K562 (cell line): ENCODE measurements around the gene STX7. TPM values are rescaled to one million over a fixed set of nuclear protein-coding genes. Genes with fewer than 3 reads are reported as not detected.

ENCODE experiments used
- ATF4 ChIP-seq: fragments of 450-650 bp; formaldehyde crosslinking; IDR thresholded peaks from 2 replicates; pipeline ENCODE4 v1.4.0; 2022; ENCODE audit warnings: mild to moderate bottlenecking, moderate library complexity
- BCOR ChIP-seq: fragments of 450-650 bp; IDR thresholded peaks from 2 replicates; pipeline ENCODE4 v1.6.1; 2016
- BHLHE40 ChIP-seq: IDR thresholded peaks from 2 replicates; pipeline ENCODE4 v1.6.1; 2011; ENCODE audit warnings: low read length, improper control_type of control experiment
- CHD1 ChIP-seq: fragments of 200-600 bp; sonication (generic); IDR thresholded peaks from one replicate; pipeline ENCODE4 v1.6.1; 2012; ENCODE audit warnings: mild to moderate bottlenecking, moderate library complexity, low read length, inconsistent platforms
- DEAF1 ChIP-seq: fragments of 450-650 bp; formaldehyde crosslinking; IDR thresholded peaks from 2 replicates; pipeline ENCODE4 v1.4.0; 2020; ENCODE audit warnings: mild to moderate bottlenecking, moderate library complexity
- ETS2 ChIP-seq: IDR thresholded peaks from 2 replicates; pipeline ENCODE4 v1.6.1; 2016; ENCODE audit warnings: borderline replicate concordance, missing genetic modification characterization, mild to moderate bottlenecking, moderate library complexity, missing compliant biosample characterization; ENCODE audit not compliant: poor library complexity, severe bottlenecking
- FOSL1 ChIP-seq: fragments of 200-800 bp; sonication (Bioruptor generic); conservative IDR thresholded peaks from 2 replicates; pipeline ENCODE4 v1.6.1; 2016; ENCODE audit warnings: missing genetic modification characterization, missing compliant biosample characterization
- FOXP1 ChIP-seq: sonication (generic); formaldehyde crosslinking; IDR thresholded peaks from 2 replicates; pipeline ENCODE4 v1.8.0; 2022; ENCODE audit warnings: mild to moderate bottlenecking, missing genetic modification reagents
- HDAC6 ChIP-seq: IDR thresholded peaks from 2 replicates; pipeline ENCODE4 v1.6.1; 2012; ENCODE audit warnings: low read depth, mild to moderate bottlenecking, control low read depth, inconsistent platforms, low read length, moderate library complexity
- HIVEP1 ChIP-seq: fragments of 250-450 bp; sonication (Bioruptor Pico); IDR thresholded peaks from 2 replicates; pipeline ENCODE4 v1.4.0; 2020; ENCODE audit warnings: mild to moderate bottlenecking
- IRF2 ChIP-seq: sonication (generic); formaldehyde crosslinking; IDR thresholded peaks from 2 replicates; pipeline ENCODE4 v1.8.1; 2022; ENCODE audit warnings: mild to moderate bottlenecking, missing genetic modification reagents
- JUND ChIP-seq, 2 experiments: IDR thresholded peaks; 2 replicates in 1 of 2; 3 replicates in 1 of 2; pipeline ENCODE4 v1.6.1; 2011; ENCODE audit warnings: borderline replicate concordance in 2 of 2, low read depth in 2 of 2, low read length in 2 of 2, improper control_type of control experiment in 1 of 2, missing biosample characterization in 1 of 2, missing genetic modification characterization in 1 of 2, missing genetic modification reagents in 1 of 2
- KDM2B ChIP-seq: fragments of 250-450 bp; sonication (Bioruptor Pico); IDR thresholded peaks from 2 replicates; pipeline ENCODE4 v1.8.0; 2021; ENCODE audit warnings: mild to moderate bottlenecking, moderate library complexity
- KLF10 ChIP-seq: fragments of 250-450 bp; sonication (Bioruptor Pico); IDR thresholded peaks from 2 replicates; pipeline ENCODE4 v1.6.1; 2021; ENCODE audit warnings: matching md5 sums
- MBD2 ChIP-seq: sonication (generic); IDR thresholded peaks from 2 replicates; pipeline ENCODE4 v1.6.1; 2016; ENCODE audit warnings: low read depth, borderline replicate concordance
- MEF2D ChIP-seq: conservative IDR thresholded peaks from 2 replicates; pipeline ENCODE4 v1.6.1; 2016; ENCODE audit warnings: low read depth, missing genetic modification characterization, missing compliant biosample characterization
- NR2C2 ChIP-seq, 2 experiments: fragments of 200-800 bp in 1 of 2; sonication (Bioruptor generic) in 1 of 2; sonication (generic) in 1 of 2; formaldehyde crosslinking in 1 of 2; IDR thresholded peaks; 2 replicates each; pipeline versions ENCODE4 v1.6.1 to v1.8.0; 2016 to 2022; ENCODE audit warnings: mild to moderate bottlenecking in 1 of 2, missing compliant biosample characterization in 1 of 2, missing genetic modification characterization in 1 of 2, missing genetic modification reagents in 1 of 2
- PML ChIP-seq: IDR thresholded peaks from 2 replicates; pipeline ENCODE4 v1.6.1; 2012; ENCODE audit warnings: low read length, inconsistent platforms
- ZBED1 ChIP-seq: IDR thresholded peaks from 2 replicates; pipeline ENCODE4 v1.6.1; 2014
- ZNF224 ChIP-seq: sonication (generic); formaldehyde crosslinking; IDR thresholded peaks from 2 replicates; pipeline ENCODE4 v1.8.0; 2022; ENCODE audit warnings: mild to moderate bottlenecking, missing genetic modification reagents
- ZNF766 ChIP-seq: fragments of 200-800 bp; sonication (Bioruptor generic); conservative IDR thresholded peaks from 2 replicates; pipeline ENCODE4 v1.6.1; 2016; ENCODE audit warnings: missing genetic modification characterization, missing compliant biosample characterization
- polyA plus RNA-seq, 8 experiments: library from polyadenylated mRNA; depleted of rRNA in 4 of 8; stranded (reverse) in 5 of 8; unstranded in 3 of 8; fragments of >200 nt; fragmentation: Nextera tagmentation in 2 of 8; fragmentation: Illumina TruSeq in 1 of 8; extraction: Ambion mirVana in 2 of 8; extraction: Trizol in 1 of 8; gene quantifications; 2 replicates each; pipeline versions ENCODE4 v1.2.1 to v1.2.3, GENCODE V29; 2011 to 2014; ENCODE audit warnings: inconsistent platforms in 1 of 8, missing spikeins in 1 of 8
- total RNA-seq, 7 experiments: library from RNA; depleted of rRNA in 6 of 7; stranded (reverse); fragments of >200 nt in 6 of 7; fragmentation: Illumina TruSeq in 2 of 7; extraction: Trizol in 2 of 7; gene quantifications; 2 replicates each; pipeline versions ENCODE4 v1.2.1 to v1.2.3, GENCODE V29; 2011 to 2021; ENCODE audit warnings: low replicate concordance in 1 of 7
- TF ChIP-seq, protein P1 (sequence below): sonication (generic); formaldehyde crosslinking; IDR thresholded peaks from 2 replicates; pipeline ENCODE4 v1.8.1; 2022; ENCODE audit warnings: missing genetic modification reagents
- TF ChIP-seq, protein P2 (sequence below): sonication (generic); formaldehyde crosslinking; IDR thresholded peaks from 2 replicates; pipeline ENCODE4 v1.9.0; 2022; ENCODE audit warnings: mild to moderate bottlenecking, missing genetic modification reagents
- TF ChIP-seq, protein P3 (sequence below): fragments of 250-450 bp; sonication (Bioruptor Pico); IDR thresholded peaks from 2 replicates; pipeline ENCODE4 v1.5.0; 2020; ENCODE audit warnings: mild to moderate bottlenecking

Gene STX7
- total and polyA plus RNA-seq, 9 of the 15 experiments (the other 6 are each of a cell fraction or from before 2014, with no cell fraction given): 13.0 to 34.4 (median 25.3) TPM

- TF ChIP-seq, protein P1, sequence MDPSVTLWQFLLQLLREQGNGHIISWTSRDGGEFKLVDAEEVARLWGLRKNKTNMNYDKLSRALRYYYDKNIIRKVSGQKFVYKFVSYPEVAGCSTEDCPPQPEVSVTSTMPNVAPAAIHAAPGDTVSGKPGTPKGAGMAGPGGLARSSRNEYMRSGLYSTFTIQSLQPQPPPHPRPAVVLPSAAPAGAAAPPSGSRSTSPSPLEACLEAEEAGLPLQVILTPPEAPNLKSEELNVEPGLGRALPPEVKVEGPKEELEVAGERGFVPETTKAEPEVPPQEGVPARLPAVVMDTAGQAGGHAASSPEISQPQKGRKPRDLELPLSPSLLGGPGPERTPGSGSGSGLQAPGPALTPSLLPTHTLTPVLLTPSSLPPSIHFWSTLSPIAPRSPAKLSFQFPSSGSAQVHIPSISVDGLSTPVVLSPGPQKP (CRISPR knock-in tag): no peak
- TF ChIP-seq FOSL1 (tag): no peak
- TF ChIP-seq, protein P2, sequence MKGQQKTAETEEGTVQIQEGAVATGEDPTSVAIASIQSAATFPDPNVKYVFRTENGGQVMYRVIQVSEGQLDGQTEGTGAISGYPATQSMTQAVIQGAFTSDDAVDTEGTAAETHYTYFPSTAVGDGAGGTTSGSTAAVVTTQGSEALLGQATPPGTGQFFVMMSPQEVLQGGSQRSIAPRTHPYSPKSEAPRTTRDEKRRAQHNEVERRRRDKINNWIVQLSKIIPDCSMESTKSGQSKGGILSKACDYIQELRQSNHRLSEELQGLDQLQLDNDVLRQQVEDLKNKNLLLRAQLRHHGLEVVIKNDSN: peak; percentile 88
- TF ChIP-seq HIVEP1 (CRISPR knock-in tag): no peak
- TF ChIP-seq ZNF766 (CRISPR knock-in tag): peak; percentile 55; the same call in 1 of the 2 replicates
- TF ChIP-seq KDM2B (CRISPR knock-in tag): no peak
- TF ChIP-seq MEF2D (tag): no peak
- no peak for TF ChIP-seq ZBED1
- no peak for TF ChIP-seq KLF10 (CRISPR knock-in tag)
- TF ChIP-seq ETS2 (tag): no peak
- no peak for TF ChIP-seq PML
- no peak for TF ChIP-seq JUND (IDR thresholded peaks at IDR 0.05; ENCODE audit: borderline replicate concordance, low read depth, low read length)
- TF ChIP-seq JUND (tag; IDR thresholded peaks at IDR 0.05; ENCODE audit: borderline replicate concordance, low read depth, low read length): peak; percentile 32; the same call in 1 of the 3 replicates
- TF ChIP-seq ZNF224 (CRISPR knock-in tag): no peak
- TF ChIP-seq IRF2 (CRISPR knock-in tag): no peak
- no peak for TF ChIP-seq FOXP1 (CRISPR knock-in tag)
- no peak for TF ChIP-seq NR2C2 (CRISPR knock-in tag; IDR thresholded peaks at IDR 0.05)
- TF ChIP-seq NR2C2 (tag; IDR thresholded peaks at IDR 0.05): no peak
- peak; percentile 70 for TF ChIP-seq BHLHE40
- TF ChIP-seq HDAC6: no peak
- TF ChIP-seq, protein P3, sequence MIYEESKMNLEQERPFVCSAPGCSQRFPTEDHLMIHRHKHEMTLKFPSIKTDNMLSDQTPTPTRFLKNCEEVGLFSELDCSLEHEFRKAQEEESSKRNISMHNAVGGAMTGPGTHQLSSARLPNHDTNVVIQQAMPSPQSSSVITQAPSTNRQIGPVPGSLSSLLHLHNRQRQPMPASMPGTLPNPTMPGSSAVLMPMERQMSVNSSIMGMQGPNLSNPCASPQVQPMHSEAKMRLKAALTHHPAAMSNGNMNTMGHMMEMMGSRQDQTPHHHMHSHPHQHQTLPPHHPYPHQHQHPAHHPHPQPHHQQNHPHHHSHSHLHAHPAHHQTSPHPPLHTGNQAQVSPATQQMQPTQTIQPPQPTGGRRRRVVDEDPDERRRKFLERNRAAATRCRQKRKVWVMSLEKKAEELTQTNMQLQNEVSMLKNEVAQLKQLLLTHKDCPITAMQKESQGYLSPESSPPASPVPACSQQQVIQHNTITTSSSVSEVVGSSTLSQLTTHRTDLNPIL (CRISPR knock-in tag): no peak
- TF ChIP-seq BCOR: no peak
- no peak for TF ChIP-seq MBD2
- TF ChIP-seq CHD1: no peak
- TF ChIP-seq DEAF1: no peak
- TF ChIP-seq ATF4 (CRISPR knock-in tag): no peak
Observed at GRCh38 chr6:132511210-132511830, 1.6 kb downstream of the STX7 start (continued).
